AG20443 (cell line): ENCODE results near the gene NUDT15.
"Not testable (repeated sequence)": the region's sequence is repeated elsewhere in the genome, so short reads cannot be mapped to it uniquely, and the experiment has no call there.

Experiments used
- DNase-seq: peaks from one replicate; pipeline ENCODE4 v3.0.0; 2012; ENCODE audit warnings: low spot score, mixed read lengths

Gene NUDT15

DNA sequence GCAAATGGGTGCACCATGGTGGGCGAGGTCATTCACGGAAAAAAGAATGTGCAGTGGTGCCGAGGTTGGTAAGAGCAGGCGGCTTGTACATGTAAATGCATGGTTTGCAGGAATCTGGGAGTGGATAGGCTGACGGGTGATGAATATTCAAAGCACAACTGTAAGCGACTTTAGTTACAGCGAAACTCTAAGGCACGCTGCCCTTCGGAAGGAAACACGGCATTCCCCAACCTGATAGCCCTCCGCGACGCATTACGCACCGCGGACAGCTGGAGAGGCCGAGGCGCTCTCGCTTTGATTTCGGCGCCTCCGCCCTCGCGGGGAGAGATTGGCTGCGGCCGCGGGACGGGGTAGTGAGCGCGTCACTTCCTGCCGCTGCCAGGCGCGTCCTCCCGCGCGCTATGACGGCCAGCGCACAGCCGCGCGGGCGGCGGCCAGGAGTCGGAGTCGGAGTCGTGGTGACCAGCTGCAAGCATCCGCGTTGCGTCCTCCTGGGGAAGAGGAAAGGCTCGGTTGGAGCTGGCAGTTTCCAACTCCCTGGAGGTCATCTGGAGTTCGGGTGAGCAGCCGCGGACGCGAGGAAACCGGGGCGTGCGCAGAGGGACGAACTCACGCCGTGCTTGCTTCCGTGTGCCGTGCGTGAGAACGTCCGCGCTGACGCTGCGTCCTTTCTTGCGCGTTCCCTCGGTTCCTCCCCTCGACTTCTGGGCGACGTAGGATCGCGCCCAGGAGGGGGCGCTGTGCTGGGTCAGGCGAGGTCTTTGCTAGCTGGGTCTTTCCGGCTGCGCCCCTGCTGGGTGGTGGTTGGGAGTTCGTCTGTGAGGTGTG, at the start of gene NUDT15:
Gene NUDT15, plus strand, starts transcription at position 381 of the 828 bp plus-strand sequence. Its CDS starts 21 bp downstream, at position 402.
- peak; percentile 99 for DNase-seq

DNA sequence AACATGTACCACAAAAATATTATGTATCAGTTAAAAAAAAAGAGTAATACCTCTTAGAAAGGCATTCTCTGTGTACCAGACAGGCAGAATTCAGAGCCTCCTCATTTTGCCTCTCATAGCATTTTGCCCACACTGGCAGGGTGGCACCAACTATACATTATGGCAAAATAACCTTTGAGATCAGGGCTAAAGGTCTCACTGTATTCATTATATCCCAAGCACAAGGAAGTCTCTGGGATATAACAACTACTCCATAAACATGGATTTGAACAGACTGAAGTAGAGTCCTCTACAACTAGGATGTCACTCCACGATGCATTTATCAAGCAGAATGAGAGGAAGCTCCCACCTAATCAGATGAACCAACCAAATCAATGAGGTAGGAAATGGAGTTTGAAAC, 47.1 kb upstream of the NUDT15 start:
- no peak for DNase-seq

DNA sequence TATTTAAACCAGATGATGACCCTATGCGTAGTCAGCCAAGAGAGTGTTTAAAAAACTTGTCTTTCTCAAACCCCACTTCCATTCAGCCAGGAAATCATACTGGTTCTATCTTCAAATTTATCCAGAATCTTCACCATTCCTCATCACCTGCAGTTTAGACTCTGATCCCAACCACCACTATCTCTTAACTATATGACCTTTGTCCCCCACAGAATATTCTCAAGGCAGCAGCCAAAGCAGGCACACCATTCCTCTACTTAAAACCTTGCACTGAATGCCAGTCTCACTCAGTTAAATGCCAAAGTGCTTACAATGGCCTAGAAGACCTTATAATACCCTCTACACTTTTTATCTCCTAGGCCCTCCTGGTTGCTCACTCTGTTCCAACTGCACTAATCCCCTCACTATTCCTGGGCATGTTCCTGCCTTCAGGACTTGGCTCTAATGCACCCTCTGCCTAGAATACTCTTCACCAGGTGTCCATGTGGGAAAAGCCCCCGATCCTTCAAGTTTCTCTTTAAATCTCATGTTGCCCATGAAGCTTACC, 46.5 kb upstream of the NUDT15 start:
- no peak for DNase-seq

GRCh38 chr13:47991859-47992258, 45.7 kb upstream of the NUDT15 start:
- no peak for DNase-seq

- DNase-seq, result no peak
Observed at GRCh38 chr13:47997384-47997783, 40.1 kb upstream of the NUDT15 start.

GRCh38 chr13:47999973-48000372, 37.6 kb upstream of the NUDT15 start:
- DNase-seq, result no peak

GRCh38 chr13:48000559-48001113, 36.9 kb upstream of the NUDT15 start:
- DNase-seq, result peak; percentile 53

GRCh38 chr13:48001114-48001881, 36.2 kb upstream of the NUDT15 start, which contains the start of gene SUCLA2:
Gene SUCLA2 (minus strand): TSS chr13:48001273. CDS start chr13:48001269, 4 bp downstream.
- DNase-seq, result peak; percentile 100

DNA sequence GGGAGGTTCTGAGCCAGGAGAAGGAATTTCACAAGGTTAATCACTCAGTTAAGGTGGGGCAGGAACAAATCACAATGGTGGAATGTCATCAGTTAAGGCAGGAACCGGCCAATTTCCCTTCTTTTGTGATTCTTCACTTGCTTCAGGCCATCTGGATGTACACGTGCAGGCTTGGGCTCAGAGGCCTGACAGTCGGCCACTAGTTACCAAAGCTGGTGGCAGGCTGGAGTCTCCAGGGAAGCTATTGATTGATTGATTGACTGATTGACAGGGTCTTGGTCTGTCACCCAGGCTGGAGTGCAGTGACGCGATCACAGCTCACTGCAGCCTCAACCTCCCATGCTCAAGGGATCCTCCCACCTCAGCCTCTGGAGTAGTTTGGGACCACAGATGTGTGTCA, 35.5 kb upstream of the NUDT15 start:
- not testable (repeated sequence) for DNase-seq

DNA sequence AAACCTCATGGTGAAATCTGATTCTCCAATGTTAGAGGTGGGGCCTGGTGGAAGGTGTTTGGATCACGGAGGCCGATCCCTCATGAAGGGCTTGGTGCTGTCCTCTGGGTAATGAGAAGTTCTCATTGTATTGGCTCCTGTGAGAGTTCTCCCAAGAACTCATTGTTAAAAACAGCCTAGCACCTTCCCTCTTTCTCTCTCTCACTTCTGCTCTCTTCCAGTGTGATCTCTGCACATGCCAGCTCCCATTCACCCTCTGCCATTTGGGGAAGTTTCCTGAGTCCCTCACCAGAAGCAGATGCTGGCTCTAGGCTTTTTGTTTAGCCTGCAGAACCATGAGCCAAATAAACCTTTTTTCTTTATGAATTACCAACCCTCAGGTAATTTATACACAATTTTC, 33.3 kb upstream of the NUDT15 start:
- DNase-seq, result no peak

DNA sequence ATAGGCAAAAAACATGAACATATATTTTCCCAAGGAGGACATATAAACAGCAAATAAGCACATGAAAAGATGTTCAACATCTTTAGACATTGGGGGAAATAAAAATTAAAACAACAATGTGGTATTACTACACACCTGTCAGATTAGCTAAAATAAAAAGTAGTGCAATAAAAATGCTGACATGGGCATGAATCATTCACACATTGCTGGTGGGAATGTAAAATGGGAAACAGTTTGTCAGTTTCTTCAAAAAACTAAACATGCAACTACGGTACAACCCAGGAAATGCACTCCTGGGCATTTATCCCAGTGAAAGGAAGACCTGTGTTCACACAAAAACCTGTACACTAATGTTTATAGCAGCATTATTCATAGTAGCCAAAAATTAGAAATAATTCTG, 31.1 kb upstream of the NUDT15 start:
- DNase-seq, result no peak

DNA sequence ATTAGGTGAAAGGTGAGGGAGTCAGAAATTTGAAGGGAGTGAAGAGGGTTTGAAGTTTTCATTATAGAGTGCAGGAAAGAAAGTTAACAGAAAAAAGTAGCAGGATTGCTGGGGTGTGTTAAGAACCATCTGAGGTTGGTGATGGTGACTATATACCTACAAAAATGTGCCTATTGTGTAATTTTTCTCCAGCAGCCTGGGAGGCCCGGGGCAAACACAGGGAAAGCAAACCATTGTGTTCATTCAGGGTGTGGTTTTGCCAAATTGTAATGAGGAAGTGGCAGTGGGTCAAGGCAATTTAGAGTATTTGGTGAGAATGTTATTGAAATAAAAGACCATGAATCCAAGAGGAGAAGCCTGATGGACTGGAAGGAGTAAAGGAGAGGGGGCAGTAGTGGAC, 28.2 kb upstream of the NUDT15 start:
- peak; percentile 87 for DNase-seq

GRCh38 chr13:48010698-48011097, 26.8 kb upstream of the NUDT15 start:
- no peak for DNase-seq

- no peak for DNase-seq
Observed at GRCh38 chr13:48012668-48013067, 24.9 kb upstream of the NUDT15 start.

DNA sequence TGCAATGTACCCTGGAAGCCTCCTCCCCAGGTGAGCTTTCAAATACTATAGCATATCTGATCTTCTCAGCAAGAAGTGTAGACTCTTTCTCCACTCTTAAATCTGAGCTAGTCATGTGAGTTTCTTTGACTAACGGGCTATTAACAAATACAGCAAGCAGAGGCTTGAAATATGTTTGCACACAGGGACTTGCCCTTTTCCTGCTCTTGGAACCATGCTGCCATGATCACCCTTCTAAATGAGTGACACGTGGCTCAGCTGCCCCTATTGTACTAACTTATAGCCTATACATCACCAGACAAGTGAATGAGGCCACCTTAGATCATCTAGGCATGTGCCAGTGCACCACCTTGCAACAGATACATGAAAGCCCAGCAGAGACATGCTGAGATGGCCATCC, 23.2 kb upstream of the NUDT15 start:
- DNase-seq, result no peak

DNA sequence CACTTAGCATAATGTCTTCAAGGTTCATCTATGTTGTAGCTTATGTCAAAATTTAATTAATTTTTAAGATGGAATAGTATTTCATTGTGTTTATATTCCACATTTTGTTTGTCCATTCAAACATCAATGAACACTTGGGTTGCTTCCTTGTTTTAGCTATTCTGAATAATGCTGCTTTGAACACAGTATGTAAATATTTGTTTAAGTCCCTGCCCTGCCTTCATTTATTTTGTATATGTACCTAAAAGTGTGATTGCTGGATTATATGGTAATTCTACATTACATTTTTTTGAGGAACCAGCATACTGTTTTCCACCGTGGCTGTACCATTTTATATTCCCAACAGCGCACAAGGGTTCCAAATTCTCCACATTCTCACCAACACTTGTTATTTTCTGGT, 18.9 kb upstream of the NUDT15 start:
- DNase-seq, result no peak

- DNase-seq, result no peak
Observed at GRCh38 chr13:48019796-48020195, 17.7 kb upstream of the NUDT15 start.

DNA sequence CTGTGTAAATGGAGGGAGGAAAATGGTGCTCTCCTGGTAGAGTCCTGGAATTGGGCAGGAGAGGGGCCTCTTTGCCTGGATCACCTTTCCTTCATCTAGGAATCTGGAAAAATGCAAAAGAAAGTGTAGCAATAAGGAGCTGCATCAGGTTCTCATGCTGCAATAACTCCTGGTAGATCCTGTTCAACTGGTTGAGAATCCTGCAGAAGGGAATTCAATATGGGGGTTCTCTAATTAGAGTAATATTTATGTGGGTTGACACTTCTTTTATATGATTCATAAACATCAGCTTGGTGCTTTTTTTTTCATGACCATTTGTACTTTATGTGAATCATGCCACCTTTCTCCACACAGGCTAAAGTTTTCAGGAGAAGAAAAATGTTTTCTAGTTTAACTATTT, 9.5 kb upstream of the NUDT15 start:
- DNase-seq, result no peak

GRCh38 chr13:48029859-48030258, 7.7 kb upstream of the NUDT15 start:
- DNase-seq, result no peak

- DNase-seq, result no peak
Observed at GRCh38 chr13:48038761-48039160, 1.2 kb downstream of the NUDT15 start.

- no peak for DNase-seq
Observed at GRCh38 chr13:48040049-48040448, 2.5 kb downstream of the NUDT15 start.

DNA sequence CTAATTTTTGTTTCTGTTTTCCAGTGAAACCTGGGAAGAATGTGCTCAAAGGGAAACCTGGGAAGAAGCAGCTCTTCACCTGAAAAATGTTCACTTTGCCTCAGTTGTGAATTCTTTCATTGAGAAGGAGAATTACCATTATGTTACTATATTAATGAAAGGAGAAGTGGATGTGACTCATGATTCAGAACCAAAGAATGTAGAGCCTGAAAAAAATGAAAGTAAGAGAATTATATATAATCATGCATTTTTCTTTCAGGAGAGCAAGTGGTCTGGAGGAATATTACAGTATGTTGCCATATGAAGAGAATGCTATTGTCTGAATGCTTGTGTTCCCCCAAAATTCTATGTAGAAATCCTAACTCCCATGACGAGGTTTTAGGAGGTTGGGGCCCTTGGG, 3.4 kb downstream of the NUDT15 start:
- DNase-seq, result no peak

DNA sequence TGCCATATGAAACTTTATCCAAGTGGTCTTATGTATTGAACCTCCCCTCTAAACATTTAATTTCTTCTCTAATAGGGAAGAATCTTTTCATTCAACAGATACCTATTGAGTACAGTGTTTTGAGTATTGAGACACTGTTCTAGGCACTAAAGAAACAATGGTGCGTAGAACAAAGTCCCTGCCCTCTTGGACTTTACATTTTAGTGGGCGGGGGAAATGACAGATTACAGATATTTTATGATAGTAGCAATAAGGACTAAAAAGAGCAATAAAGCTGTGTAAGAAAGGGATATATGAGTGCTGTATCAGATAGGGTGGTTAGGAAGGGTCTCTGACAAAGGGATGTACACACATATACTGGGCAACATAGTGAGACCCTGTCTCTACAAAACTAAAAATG, 5.4 kb downstream of the NUDT15 start:
- no peak for DNase-seq
